Lower leg skin (tissue), 3 donors: ENCODE results near the gene TSR3.

Experiments
- POLR2A ChIP-seq, 2 donors: fragments of 450-650 bp; IDR thresholded peaks; one replicate each; pipeline ENCODE4 v1.6.1; 2016 to 2017; ENCODE audit warnings: antibody characterized with exemption in 2 of 2, mild to moderate bottlenecking in 1 of 2, moderate library complexity in 1 of 2
- TF ChIP-seq, protein P1 (sequence below), 3 donors: fragments of 450-650 bp; IDR thresholded peaks; one replicate each; pipeline ENCODE4 v1.5.1; 2016; ENCODE audit warnings: antibody characterized with exemption in 3 of 3, mild to moderate bottlenecking in 3 of 3, moderate library complexity in 2 of 3

- TF ChIP-seq, protein P1, sequence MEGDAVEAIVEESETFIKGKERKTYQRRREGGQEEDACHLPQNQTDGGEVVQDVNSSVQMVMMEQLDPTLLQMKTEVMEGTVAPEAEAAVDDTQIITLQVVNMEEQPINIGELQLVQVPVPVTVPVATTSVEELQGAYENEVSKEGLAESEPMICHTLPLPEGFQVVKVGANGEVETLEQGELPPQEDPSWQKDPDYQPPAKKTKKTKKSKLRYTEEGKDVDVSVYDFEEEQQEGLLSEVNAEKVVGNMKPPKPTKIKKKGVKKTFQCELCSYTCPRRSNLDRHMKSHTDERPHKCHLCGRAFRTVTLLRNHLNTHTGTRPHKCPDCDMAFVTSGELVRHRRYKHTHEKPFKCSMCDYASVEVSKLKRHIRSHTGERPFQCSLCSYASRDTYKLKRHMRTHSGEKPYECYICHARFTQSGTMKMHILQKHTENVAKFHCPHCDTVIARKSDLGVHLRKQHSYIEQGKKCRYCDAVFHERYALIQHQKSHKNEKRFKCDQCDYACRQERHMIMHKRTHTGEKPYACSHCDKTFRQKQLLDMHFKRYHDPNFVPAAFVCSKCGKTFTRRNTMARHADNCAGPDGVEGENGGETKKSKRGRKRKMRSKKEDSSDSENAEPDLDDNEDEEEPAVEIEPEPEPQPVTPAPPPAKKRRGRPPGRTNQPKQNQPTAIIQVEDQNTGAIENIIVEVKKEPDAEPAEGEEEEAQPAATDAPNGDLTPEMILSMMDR (IDR thresholded peaks at IDR 0.05): no peak
- TF ChIP-seq POLR2A (IDR thresholded peaks at IDR 0.05): no peak
Observed at GRCh38 chr16:1330260-1330914, 21.3 kb downstream of the TSR3 start.
